ENCODE measurements around the gene ARID1B. TPM values are rescaled to one million over a fixed set of nuclear protein-coding genes. Genes with fewer than 3 reads are reported as not detected.

The ARID1B gene
- polyA plus RNA-seq, 10 donors: 53.5 to 73.2 (median 62.9) TPM

DNA sequence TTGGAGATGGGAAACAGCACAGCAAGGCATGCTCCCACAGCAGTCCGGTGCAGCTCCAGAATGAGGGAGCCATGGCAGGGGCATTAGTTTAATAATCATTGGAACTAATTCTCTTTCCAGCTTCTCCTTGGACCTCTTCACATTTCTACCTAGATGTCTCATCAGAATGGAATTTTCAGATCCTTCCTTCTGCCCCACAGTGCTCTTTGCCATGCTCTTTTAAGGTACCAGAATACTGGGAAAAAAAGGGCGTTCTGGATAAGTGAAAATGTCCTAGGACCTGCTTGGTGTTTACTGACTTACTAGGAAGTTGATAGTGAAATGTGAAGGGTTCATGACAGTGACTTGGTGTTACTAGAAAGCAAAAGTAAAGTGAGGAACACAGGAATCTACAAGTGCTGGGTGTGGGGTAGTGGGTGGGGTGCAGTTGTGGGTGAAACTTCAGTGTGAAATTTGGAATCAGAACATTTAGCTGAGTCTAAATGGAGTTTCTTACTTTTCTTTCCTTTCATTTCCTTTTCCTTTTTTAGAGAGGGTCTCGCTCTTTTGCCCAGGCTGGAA, 207.1 kb downstream of the ARID1B start:
- no peak for DNase-seq

DNA sequence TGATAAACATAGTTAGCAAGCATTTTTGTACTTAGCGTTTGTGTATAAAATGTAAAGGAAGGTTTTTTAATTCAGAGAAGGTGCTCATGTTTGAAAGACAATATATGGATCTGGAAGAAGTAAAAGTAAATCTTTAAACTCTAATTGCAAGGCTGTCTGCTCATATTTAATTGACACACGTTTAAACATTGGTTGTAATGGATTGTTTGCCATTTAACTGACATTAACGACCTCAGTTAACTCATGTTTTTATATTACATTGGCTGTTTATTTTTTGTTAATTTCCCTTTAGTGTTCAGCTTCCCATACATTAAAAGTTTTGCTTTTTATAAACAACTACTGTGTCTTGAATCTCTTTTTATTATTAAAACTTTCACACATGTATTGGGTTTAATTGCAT, 208.1 kb downstream of the ARID1B start:
- no peak for DNase-seq

GRCh38 chr6:156988276-156989158, 211.3 kb downstream of the ARID1B start:
- DNase-seq: no peak

DNA sequence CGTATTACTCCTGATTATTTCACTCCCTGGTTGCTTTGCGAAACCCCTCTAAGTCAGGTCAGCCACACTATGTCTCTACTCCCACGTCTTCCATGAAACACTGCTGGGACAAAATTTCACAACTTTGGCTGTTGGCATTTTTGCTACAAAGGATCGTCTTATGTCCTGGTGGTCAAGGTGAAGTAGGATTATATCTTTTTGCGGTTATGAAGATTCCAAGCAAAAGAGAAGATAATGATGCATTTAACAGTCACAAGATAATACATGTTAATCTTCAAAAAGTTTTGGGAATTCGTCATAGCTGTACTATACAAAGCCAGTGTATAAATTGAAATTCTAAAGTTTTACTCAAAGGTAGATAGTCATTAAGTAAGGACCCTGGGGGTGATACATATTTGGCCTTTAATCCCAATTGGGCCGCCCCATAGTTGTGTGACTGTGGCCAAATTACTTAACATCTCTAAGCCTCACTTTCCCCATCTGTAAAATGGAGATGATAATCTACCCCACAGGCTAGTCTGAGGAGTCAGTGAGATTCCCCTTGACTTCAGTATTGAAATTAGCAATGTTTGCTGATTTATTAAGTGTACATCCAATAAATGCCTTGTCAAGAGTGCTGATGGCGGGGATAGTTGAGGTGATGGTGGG, 212.1 kb downstream of the ARID1B start:
- no peak for DNase-seq

GRCh38 chr6:156992020-156992804, 215.0 kb downstream of the ARID1B start:
- DNase-seq: no peak

DNA sequence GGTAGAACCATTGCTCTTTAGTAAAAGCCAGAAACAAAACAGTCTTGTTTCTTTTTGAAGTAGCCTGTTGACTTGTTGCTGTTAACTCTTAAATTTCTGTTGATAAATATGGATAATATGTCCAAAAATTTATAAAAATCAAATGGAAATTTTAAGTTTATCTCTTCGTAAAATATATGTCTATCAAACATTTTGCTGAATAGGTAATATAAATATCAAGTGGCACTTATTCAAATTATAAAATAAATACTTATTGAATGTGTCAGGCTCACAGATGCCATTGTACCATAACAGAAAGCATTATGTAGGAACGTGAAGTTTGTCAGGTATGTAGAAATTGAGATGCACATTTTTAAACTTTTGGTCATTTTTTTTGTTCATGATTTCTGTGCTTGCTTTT, 216.5 kb downstream of the ARID1B start:
- DNase-seq: no peak

DNA sequence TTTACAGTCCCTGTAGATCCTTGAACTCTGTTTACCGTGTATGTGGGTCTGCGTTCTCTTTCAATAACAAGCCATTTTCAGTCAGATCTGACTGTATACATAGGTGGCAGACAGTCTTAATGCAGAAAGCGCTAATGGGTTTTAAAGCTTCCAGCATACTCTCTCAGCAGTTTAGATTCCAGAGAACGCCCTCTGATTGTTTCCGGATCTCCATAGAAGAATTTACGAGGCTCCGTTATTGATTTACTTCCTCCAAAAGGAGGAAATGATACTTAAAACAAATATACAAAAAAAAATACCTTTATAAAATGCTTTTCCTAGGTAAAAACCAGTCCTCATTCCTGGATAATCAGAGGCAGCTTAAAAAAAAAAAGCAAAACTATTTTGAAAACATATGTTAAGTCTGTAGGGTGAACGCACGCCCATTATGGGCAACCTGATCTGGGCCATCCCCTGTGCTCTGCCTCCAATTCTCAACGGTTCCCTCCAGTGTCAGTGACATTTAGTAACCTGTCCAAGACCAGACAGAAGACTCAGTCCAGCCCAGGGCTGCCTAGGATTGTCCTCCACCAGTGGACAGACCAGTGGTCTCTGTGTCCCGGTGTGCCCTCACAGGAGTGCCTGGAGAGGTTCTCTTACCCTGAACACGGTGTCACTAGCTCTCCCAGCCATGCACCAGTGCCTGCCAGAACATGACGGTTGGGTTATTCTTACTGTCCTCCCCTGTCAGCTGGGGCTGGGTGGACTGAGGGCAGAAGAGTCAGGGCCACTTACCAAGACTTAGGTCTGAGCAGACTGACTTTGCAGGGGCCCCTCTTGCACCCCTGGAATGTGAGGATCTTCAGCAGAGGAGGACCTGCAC, 217.3 kb downstream of the ARID1B start:
- DNase-seq: no peak

GRCh38 chr6:156995502-156995901, 218.3 kb downstream of the ARID1B start:
- no peak for DNase-seq

- DNase-seq: no peak
These were observed 219.1 kb downstream of the ARID1B start for GRCh38 chr6:156996265-156996664.

GRCh38 chr6:156998794-156999330, 221.7 kb downstream of the ARID1B start:
- no peak for DNase-seq

DNA sequence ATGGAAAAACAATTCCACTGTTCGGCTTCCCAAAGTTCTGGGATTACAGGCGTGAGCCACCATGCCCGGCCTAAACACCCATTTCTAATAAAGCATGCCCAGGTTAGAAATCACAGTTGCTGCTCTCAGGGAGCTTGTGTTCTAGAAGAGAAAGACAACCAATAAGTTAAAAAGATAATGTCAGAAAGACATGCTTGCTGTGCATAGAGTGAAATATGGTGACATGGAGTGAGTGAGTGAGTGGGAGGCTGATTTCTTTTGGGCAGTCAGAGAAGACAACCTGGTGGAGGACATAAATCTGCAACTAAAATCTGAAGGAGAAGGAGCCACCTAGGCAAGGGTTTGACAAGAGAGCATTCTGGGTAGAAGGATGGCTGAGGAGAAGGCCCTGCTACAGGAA, 222.6 kb downstream of the ARID1B start:
- DNase-seq: no peak

- no peak for DNase-seq
These were observed 224.5 kb downstream of the ARID1B start for GRCh38 chr6:157001716-157002115.

DNA sequence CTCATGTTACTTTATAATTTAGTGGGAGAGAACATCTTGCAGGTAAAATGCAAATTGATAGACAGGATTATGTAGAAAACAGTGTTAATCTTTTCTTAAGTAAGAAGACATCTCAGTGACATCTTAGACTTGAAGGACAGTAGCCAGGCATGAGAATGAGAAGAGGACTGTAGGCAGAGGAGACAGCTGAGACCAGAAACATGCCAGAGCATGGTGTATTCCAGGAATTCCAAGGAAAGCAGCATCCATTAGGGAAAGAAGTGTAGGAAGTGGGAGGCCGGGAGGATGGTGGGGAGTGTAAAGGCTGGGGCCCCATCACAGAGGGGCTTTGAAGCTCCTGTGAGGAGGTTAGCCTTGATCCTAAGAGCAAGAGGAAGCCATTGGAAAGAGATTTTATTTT, 225.6 kb downstream of the ARID1B start:
- DNase-seq: no peak

GRCh38 chr6:157005940-157006339, 228.8 kb downstream of the ARID1B start:
- no peak for DNase-seq

DNA sequence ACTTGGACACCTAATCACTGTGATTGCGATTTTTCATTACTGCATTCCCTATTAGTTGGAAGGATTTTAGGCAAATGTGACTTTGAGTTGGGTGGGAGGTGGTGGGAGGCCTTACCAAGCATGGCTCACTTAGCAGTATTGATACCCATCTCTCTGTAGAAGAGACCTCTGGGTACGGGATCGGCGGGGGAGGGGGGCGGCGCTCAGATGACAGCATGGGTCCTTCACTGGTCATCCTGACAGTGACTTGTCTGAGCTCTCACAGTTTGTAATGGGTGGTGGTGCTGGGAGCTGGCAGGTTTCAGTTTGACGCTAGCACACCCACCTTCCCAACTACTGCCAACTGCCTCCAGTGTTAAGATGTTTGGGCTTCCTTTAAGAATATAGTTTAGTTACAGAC, 231.4 kb downstream of the ARID1B start:
- DNase-seq: no peak

DNA sequence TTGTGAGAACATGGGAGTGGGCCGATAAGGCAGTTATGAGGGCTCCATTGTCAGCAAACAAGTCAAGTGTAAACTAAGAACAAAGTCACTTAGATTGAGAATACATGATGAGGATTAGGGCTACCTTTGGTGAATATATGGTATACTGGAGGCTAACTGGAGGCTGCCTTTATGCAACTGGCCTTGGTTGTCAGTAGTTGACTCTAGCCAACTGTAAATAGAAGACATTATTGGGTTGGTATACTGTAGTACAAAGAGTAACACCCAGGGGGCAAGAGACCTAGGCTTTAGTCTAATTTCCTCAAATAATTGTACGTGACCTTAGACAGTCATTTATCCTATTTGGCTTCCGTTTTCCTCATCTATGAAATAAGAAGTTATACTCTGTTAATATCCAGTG, 235.2 kb downstream of the ARID1B start:
- DNase-seq: no peak

DNA sequence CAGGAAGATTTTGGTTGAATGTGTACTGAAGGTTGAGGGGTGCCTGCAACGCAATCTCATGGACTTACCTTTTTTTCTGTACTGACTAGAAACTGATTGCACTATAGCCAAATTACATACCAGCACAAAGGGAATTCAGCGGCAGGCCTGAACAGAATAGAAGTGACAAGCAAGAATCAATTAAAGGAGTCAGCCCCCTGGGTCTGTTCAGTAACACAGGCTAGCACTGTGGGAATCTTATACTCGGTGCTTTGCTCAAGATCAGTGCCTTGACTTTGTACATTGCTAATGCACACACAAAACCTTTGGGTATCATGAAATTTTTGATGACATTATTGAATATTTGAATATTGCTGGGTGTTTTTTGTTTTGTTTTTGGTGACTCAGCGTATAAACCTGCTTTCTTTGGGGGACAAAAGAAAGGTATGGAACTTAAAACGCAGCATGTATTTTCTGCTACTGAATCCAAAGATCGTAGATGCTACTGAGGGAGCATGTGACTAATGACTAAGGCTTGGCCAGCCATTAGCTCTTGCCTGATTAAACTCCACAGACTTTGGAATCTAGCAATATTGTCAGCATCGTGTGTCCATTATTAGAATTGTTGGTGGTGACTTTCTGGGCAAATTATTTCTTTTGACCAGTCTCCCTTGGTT, 236.6 kb downstream of the ARID1B start:
- no peak for DNase-seq

DNA sequence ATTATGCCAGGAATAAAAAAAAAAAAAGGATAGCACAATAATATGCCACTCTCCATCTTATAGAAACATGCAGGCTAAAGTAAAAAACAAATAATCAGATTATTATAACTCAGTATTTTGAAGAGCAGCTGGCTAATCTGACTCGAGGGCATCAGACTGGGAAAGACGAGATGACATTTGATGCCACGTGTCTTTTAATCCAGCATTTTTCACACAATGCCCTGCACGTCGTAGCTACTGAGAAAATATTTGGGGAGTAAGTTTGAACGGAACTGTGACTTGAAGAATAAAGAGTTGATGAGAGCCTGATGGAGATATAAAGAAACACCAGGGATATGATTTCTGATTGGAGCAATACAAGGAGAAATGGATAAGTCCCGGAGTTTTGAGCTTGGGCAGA, 237.7 kb downstream of the ARID1B start:
- DNase-seq: no peak

- no peak for DNase-seq
These were observed 239.8 kb downstream of the ARID1B start for GRCh38 chr6:157017022-157017421.

DNA sequence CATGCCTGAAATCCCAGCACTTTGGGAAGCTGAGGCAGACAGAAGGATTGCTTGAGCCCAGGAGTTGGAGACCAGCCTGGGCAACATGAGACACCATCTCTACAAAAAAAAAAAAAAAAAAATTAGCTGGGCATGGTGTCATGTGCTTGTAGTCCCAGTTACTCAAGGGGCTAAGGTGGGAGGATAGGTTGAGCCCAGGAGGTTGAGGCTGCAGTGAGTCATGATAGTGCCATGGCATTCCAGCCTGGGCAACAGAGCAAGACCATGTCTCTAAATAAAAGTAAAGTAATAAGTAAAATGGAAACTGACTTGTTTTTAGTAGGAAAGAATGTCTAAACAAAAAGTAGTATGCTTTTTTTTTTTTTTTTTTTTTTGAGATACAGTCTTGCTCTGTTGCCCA, 240.7 kb downstream of the ARID1B start:
- no peak for DNase-seq

All from muscle of back (tissue), 11 donors.